ENCODE data around the gene FANCB. TPM values are rescaled to one million over a fixed set of nuclear protein-coding genes. Genes with fewer than 3 reads are reported as not detected.

Gene FANCB
- total RNA-seq, result 5.1 and 9.5 TPM in 2 replicates

- DNase-seq (ENCODE audit: low read depth, low spot score), result peak; percentile 73
Measured at GRCh38 chrX:14872851-14873675, at the start of gene FANCB, which contains the start of gene MOSPD2. FANCB (minus strand) TSS chrX:14873069; CDS start chrX:14865510, 7,559 bp downstream. MOSPD2 (plus strand) TSS chrX:14873421; CDS start chrX:14873529, 108 bp downstream.

- no peak for DNase-seq (ENCODE audit: low read depth, low spot score)
Measured at GRCh38 chrX:14922437-14922836, 49.6 kb upstream of the FANCB start.

- DNase-seq (ENCODE audit: low read depth, low spot score), result no peak
Measured at GRCh38 chrX:14920196-14920595, 47.3 kb upstream of the FANCB start.

GRCh38 chrX:14919407-14919806, 46.5 kb upstream of the FANCB start:
- no peak for DNase-seq (ENCODE audit: low read depth, low spot score)

- no peak for DNase-seq (ENCODE audit: low read depth, low spot score)
Measured at GRCh38 chrX:14916017-14916674, 43.3 kb upstream of the FANCB start.

GRCh38 chrX:14915596-14915995, 42.7 kb upstream of the FANCB start:
- DNase-seq (ENCODE audit: low read depth, low spot score), result no peak

- DNase-seq (ENCODE audit: low read depth, low spot score), result no peak
Measured at GRCh38 chrX:14913241-14913640, 40.4 kb upstream of the FANCB start.

GRCh38 chrX:14903891-14904290, 31.0 kb upstream of the FANCB start:
- no peak for DNase-seq (ENCODE audit: low read depth, low spot score)

GRCh38 chrX:14902537-14902936, 29.7 kb upstream of the FANCB start:
- no peak for DNase-seq (ENCODE audit: low read depth, low spot score)

GRCh38 chrX:14899607-14900006, 26.7 kb upstream of the FANCB start:
- DNase-seq (ENCODE audit: low read depth, low spot score), result peak; percentile 51

GRCh38 chrX:14897042-14897441, 24.2 kb upstream of the FANCB start:
- DNase-seq (ENCODE audit: low read depth, low spot score), result no peak

- DNase-seq (ENCODE audit: low read depth, low spot score), result no peak
Measured at GRCh38 chrX:14896273-14896672, 23.4 kb upstream of the FANCB start.

GRCh38 chrX:14886252-14886651, 13.4 kb upstream of the FANCB start:
- DNase-seq (ENCODE audit: low read depth, low spot score), result no peak

GRCh38 chrX:14884714-14885113, 11.8 kb upstream of the FANCB start:
- no peak for DNase-seq (ENCODE audit: low read depth, low spot score)

- DNase-seq (ENCODE audit: low read depth, low spot score), result no peak
Measured at GRCh38 chrX:14883826-14884225, 11.0 kb upstream of the FANCB start.

- DNase-seq (ENCODE audit: low read depth, low spot score), result no peak
Measured at GRCh38 chrX:14875624-14876023, 2.8 kb upstream of the FANCB start.

GRCh38 chrX:14873676-14874049, 794 bp upstream of the FANCB start:
- DNase-seq (ENCODE audit: low read depth, low spot score), result no peak

- no peak for DNase-seq (ENCODE audit: low read depth, low spot score)
Measured at GRCh38 chrX:14872355-14872754, 514 bp downstream of the FANCB start.

- DNase-seq (ENCODE audit: low read depth, low spot score), result no peak
Measured at GRCh38 chrX:14871767-14872166, 1.1 kb downstream of the FANCB start.

GRCh38 chrX:14865201-14865600, 7.7 kb downstream of the FANCB start:
- no peak for DNase-seq (ENCODE audit: low read depth, low spot score)

- DNase-seq (ENCODE audit: low read depth, low spot score), result no peak
Measured at GRCh38 chrX:14864631-14865030, 8.2 kb downstream of the FANCB start.

GRCh38 chrX:14851526-14851925, 21.3 kb downstream of the FANCB start:
- no peak for DNase-seq (ENCODE audit: low read depth, low spot score)

GRCh38 chrX:14843666-14844065, 29.2 kb downstream of the FANCB start:
- DNase-seq (ENCODE audit: low read depth, low spot score), result no peak
